Retinal pigment epithelial cell (primary cell): ENCODE measurements around the gene TTBK2.
"Not testable (repeated sequence)": the region's sequence is repeated elsewhere in the genome, so short reads cannot be mapped to it uniquely, and the experiment has no call there.

Experiments
- DNase-seq: peaks from one replicate; pipeline ENCODE4 v3.0.0-alpha.2; 2010; ENCODE audit warnings: low read depth
- H3K4me3 ChIP-seq: 2 replicates; pipeline ENCODE4 v1.5.1; 2011; ENCODE audit warnings: mild to moderate bottlenecking, low read length, control low read depth, moderate library complexity
- TF ChIP-seq, protein P1 (sequence below): conservative IDR thresholded peaks from 2 replicates; pipeline ENCODE4 v1.5.1; 2011; ENCODE audit warnings: low read depth, low read length, control low read depth, inconsistent platforms

TTBK2 gene

DNA sequence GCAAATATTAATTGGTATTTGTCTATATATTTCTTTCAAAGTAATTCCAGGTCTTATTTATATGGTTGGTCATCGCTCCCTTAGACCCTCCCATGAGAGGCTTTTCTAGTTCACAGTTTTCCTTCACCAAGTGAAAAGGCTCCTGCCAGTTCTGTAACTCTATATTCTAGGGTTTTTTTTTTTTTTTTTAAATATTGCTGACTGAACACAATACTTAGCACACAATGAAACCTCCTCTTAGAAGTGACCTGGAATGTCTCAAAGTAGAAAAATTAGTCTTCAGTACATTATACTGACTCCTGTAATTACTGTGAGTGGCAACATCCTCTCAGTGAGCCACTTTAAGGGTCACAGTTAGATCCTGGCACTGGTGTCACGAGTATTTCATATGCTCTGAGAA lies 135.0 kb downstream of the TTBK2 start:
- no peak overlapping the region for H3K4me3 ChIP-seq
- TF ChIP-seq, protein P1, sequence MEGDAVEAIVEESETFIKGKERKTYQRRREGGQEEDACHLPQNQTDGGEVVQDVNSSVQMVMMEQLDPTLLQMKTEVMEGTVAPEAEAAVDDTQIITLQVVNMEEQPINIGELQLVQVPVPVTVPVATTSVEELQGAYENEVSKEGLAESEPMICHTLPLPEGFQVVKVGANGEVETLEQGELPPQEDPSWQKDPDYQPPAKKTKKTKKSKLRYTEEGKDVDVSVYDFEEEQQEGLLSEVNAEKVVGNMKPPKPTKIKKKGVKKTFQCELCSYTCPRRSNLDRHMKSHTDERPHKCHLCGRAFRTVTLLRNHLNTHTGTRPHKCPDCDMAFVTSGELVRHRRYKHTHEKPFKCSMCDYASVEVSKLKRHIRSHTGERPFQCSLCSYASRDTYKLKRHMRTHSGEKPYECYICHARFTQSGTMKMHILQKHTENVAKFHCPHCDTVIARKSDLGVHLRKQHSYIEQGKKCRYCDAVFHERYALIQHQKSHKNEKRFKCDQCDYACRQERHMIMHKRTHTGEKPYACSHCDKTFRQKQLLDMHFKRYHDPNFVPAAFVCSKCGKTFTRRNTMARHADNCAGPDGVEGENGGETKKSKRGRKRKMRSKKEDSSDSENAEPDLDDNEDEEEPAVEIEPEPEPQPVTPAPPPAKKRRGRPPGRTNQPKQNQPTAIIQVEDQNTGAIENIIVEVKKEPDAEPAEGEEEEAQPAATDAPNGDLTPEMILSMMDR: no peak
- DNase-seq: no peak

DNA sequence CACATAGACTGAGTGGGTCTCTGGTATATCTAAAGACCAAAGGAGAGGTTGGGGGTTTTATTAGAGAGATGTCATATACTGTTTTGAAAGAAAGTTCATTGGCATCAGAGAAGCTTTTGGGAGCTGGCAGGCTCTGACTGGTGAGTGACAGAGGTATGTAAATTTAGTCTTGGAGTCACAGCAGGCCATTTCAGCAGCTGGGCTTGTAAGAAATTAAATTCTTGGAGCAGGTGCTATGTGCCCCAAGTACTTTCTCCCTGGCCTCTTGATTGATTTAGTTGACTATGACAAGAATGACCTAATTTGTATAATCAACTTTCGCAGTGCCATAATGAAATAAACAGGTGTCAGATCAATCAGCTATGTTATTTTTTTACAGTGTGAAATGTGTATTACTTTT lies 135.9 kb downstream of the TTBK2 start:
- no peak overlapping the region for H3K4me3 ChIP-seq
- no peak for DNase-seq
- TF ChIP-seq, protein P1: no peak

DNA sequence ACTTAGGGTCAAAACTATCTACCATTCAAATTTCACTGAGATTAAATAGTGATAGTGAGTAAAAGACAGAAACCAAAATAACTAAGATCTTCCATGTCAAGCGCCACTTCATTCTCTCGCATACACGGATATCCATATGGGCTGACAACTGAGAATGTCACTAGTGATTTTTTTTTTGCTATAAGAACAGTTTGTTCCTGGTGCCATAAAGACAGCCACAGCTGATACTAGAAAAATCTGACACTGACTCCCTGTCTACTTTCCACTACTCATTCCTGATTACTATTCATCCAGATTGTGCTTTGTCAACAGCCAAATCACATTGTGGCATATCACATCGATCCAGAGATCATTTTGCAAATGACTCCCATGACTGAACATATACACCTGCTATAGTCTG lies 137.9 kb downstream of the TTBK2 start:
- DNase-seq: no peak
- TF ChIP-seq, protein P1: no peak
- no peak overlapping the region for H3K4me3 ChIP-seq

- TF ChIP-seq, protein P1: no peak
- DNase-seq: no peak
- H3K4me3 ChIP-seq: no peak overlapping the region
Measured at GRCh38 chr15:42775416-42775815, 145.2 kb downstream of the TTBK2 start.

DNA sequence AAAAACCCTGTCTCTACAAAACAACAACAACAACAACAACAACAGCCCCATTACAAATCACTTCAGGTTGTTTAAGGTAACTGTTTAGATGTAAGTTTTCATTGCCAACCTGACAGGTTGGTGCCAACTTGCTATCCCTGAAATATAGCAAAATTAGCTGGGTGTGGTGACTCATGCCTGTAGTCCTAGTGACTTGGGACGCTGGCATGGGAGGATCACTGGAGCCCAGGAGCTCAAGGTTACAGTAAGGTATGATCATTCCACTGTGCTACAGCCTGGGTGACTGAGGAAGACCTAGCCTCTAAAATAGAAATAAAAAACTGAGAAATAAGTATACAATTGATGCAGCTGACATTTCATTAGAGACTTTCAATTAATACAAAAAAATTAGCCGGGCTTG lies 147.7 kb downstream of the TTBK2 start:
- TF ChIP-seq, protein P1: no peak
- no peak for DNase-seq
- no peak overlapping the region for H3K4me3 ChIP-seq

- H3K4me3 ChIP-seq: no peak overlapping the region
- TF ChIP-seq, protein P1: no peak
- DNase-seq: no peak
Measured at GRCh38 chr15:42772144-42772543, 148.4 kb downstream of the TTBK2 start.

DNA sequence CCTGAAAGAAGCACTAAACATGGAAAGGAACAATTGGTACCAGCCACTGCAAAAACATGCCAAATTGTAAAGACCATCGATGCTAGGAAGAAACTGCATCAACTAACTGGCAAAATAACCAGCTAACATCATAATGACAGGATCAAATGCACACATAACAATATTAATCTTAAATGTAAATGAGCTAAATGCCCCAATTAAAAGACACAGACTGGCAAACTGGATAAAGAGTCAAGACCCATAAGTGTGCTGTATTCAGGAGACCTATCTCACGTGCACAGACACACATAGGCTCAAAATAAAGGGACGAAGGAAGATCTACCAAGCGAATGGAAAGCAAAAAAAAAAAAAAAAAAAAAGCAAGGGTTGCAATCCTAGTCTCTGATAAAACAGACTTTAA lies 154.5 kb downstream of the TTBK2 start:
- DNase-seq, H3K4me3 ChIP-seq: not testable (repeated sequence)

DNA sequence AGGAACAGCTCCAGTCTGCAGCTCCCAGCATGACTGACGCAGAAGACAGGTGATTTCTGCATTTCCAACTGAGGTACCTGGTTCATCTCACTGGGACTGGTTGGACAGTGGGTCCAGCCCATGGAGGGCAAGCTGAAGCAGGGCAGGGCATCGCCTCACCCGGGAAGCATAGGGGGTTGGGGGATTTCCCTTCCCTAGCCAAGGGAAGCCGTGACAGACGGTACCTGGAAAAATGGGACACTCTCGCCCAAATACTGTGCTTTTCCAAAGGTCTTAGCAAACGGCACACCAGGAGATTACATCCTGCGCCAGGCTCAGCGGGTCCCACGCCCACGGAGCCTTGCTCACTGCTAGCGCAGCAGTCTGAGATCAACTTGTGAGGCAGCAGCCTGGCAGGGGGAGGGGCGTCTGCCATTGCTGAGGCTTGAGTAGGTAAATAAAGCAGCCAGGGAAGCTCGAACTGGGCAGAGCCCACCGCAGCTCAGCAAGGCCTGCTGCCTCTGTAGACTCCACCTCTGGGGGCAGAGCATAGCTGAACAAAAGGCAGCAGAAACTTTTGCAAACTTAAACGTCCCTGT lies 156.3 kb downstream of the TTBK2 start:
- not testable (repeated sequence) for H3K4me3 ChIP-seq, DNase-seq

- DNase-seq: not testable (repeated sequence)
Measured at GRCh38 chr15:42761813-42762212, 158.8 kb downstream of the TTBK2 start.

More at GRCh38 chr15:42761813-42762212, 158.8 kb downstream of the TTBK2 start:
- H3K4me3 ChIP-seq: not testable (repeated sequence)
